ENCODE results near the gene ZC3H12D. TPM values are rescaled to one million over a fixed set of nuclear protein-coding genes. Genes with fewer than 3 reads are reported as not detected.

The ZC3H12D gene
- total and polyA plus RNA-seq, 5 donors from 2014 or later: 7.1 to 251 (median 9.2) TPM

- Histone ChIP-seq H3K36me3 (ENCODE audit: control insufficient read depth, insufficient read depth, low read length) (no peaks in the 10 kb centered on the region), H3K4me1 (ENCODE audit: control insufficient read depth, insufficient read depth, low read length, poor library complexity, severe bottlenecking) (peaks cover 7% of the 10 kb centered on the region), H3K4me3 (ENCODE audit: low read depth, low read length) (no peak overlapping the region), H3K27me3 (ENCODE audit: control insufficient read depth, insufficient read depth, low read length) (no peaks in the 10 kb centered on the region), H3K27ac (ENCODE audit: insufficient read depth, low read length, poor library complexity, severe bottlenecking) (no peak overlapping the region), H3K9me3 (ENCODE audit: control insufficient read depth in 2 of 2, low read length in 2 of 2) (no peaks in the 10 kb centered on the region)
- no peak for ATAC-seq (ENCODE audit: low read depth in 2 of 2)
- no peak for DNase-seq
- no peak overlapping the region for H3K4me3 Mint-ChIP-seq
- H3K9me3 Mint-ChIP-seq: no peaks in the 10 kb centered on the region
- H3K27ac Mint-ChIP-seq: peak overlapping the region in 1 of 3 donors; percentile 69
- H3K36me3 Mint-ChIP-seq: no peaks in the 10 kb centered on the region
- H3K4me1 Mint-ChIP-seq: peaks cover 0 to 11% (median 6%) of the 10 kb centered on the region in 4 donors
- no peaks in the 10 kb centered on the region for H3K27me3 Mint-ChIP-seq
Observed at GRCh38 chr6:149429427-149430360, 55.1 kb downstream of the ZC3H12D start.

- DNase-seq (no peak), ATAC-seq (ENCODE audit: low read depth in 2 of 2) (no peak)
- Histone ChIP-seq H3K27ac (ENCODE audit: insufficient read depth, low read length, poor library complexity, severe bottlenecking) (no peak overlapping the region), H3K27me3 (ENCODE audit: control insufficient read depth, insufficient read depth, low read length) (no peaks in the 10 kb centered on the region), H3K4me1 (ENCODE audit: control insufficient read depth, insufficient read depth, low read length, poor library complexity, severe bottlenecking) (peaks cover 7% of the 10 kb centered on the region), H3K36me3 (ENCODE audit: control insufficient read depth, insufficient read depth, low read length) (no peaks in the 10 kb centered on the region), H3K4me3 (ENCODE audit: low read depth, low read length) (no peak overlapping the region), H3K9me3 (ENCODE audit: control insufficient read depth in 2 of 2, low read length in 2 of 2) (no peaks in the 10 kb centered on the region)
- Mint-ChIP-seq H3K36me3 (no peaks in the 10 kb centered on the region), H3K27ac (peak overlapping the region in 2 of 3 donors; percentile 15 to 61), H3K4me1 (peaks cover 0 to 11% (median 6%) of the 10 kb centered on the region in 4 donors), H3K9me3 (no peaks in the 10 kb centered on the region), H3K27me3 (no peaks in the 10 kb centered on the region), H3K4me3 (no peak overlapping the region)
Observed at GRCh38 chr6:149428606-149429005, 56.2 kb downstream of the ZC3H12D start.

- H3K4me3 ChIP-seq (ENCODE audit: low read depth, low read length): no peak overlapping the region
- H3K4me3 Mint-ChIP-seq: no peak overlapping the region
- no peaks in the 10 kb centered on the region for H3K27me3 Mint-ChIP-seq
- no peaks in the 10 kb centered on the region for H3K9me3 Mint-ChIP-seq
- ATAC-seq (ENCODE audit: low read depth in 2 of 2): no peak
- H3K4me1 Mint-ChIP-seq: peaks cover 0 to 12% (median 5%) of the 10 kb centered on the region in 4 donors
- H3K36me3 Mint-ChIP-seq: no peaks in the 10 kb centered on the region
- H3K27ac ChIP-seq (ENCODE audit: insufficient read depth, low read length, poor library complexity, severe bottlenecking): no peak overlapping the region
- no peaks in the 10 kb centered on the region for H3K36me3 ChIP-seq (ENCODE audit: control insufficient read depth, insufficient read depth, low read length)
- no peaks in the 10 kb centered on the region for H3K4me1 ChIP-seq (ENCODE audit: control insufficient read depth, insufficient read depth, low read length, poor library complexity, severe bottlenecking)
- H3K27ac Mint-ChIP-seq: no peak overlapping the region
- no peaks in the 10 kb centered on the region for H3K9me3 ChIP-seq (ENCODE audit: control insufficient read depth in 2 of 2, low read length in 2 of 2)
- no peaks in the 10 kb centered on the region for H3K27me3 ChIP-seq (ENCODE audit: control insufficient read depth, insufficient read depth, low read length)
- DNase-seq: no peak
Observed at GRCh38 chr6:149425754-149426153, 59.1 kb downstream of the ZC3H12D start.

GRCh38 chr6:149425224-149425623 is 59.6 kb downstream of the ZC3H12D start:
- Mint-ChIP-seq H3K27ac (peak overlapping the region in 1 of 3 donors; percentile 72), H3K9me3 (no peaks in the 10 kb centered on the region)

GRCh38 chr6:149423964-149424440 is 60.8 kb downstream of the ZC3H12D start:
- no peak overlapping the region for H3K4me3 Mint-ChIP-seq
- Histone ChIP-seq H3K4me3 (ENCODE audit: low read depth, low read length) (no peak overlapping the region), H3K27me3 (ENCODE audit: control insufficient read depth, insufficient read depth, low read length) (no peaks in the 10 kb centered on the region), H3K36me3 (ENCODE audit: control insufficient read depth, insufficient read depth, low read length) (no peaks in the 10 kb centered on the region), H3K27ac (ENCODE audit: insufficient read depth, low read length, poor library complexity, severe bottlenecking) (no peak overlapping the region), H3K4me1 (ENCODE audit: control insufficient read depth, insufficient read depth, low read length, poor library complexity, severe bottlenecking) (no peaks in the 10 kb centered on the region), H3K9me3 (ENCODE audit: control insufficient read depth in 2 of 2, low read length in 2 of 2) (no peaks in the 10 kb centered on the region)
- no peak for DNase-seq
- peaks cover 4 to 26% (median 7%) of the 10 kb centered on the region in 4 donors for H3K4me1 Mint-ChIP-seq
- no peaks in the 10 kb centered on the region for H3K9me3 Mint-ChIP-seq
- H3K27me3 Mint-ChIP-seq: no peaks in the 10 kb centered on the region
- H3K27ac Mint-ChIP-seq: peak overlapping the region in 1 of 3 donors; percentile 60
- ATAC-seq (ENCODE audit: low read depth in 2 of 2): no peak
- no peaks in the 10 kb centered on the region for H3K36me3 Mint-ChIP-seq

More at GRCh38 chr6:149425224-149425623, 59.6 kb downstream of the ZC3H12D start:
- Mint-ChIP-seq H3K36me3 (no peaks in the 10 kb centered on the region), H3K27me3 (no peaks in the 10 kb centered on the region), H3K4me1 (peaks cover 4 to 17% (median 7%) of the 10 kb centered on the region in 4 donors), H3K4me3 (no peak overlapping the region)
- DNase-seq: no peak
- Histone ChIP-seq H3K36me3 (ENCODE audit: control insufficient read depth, insufficient read depth, low read length) (no peaks in the 10 kb centered on the region), H3K27ac (ENCODE audit: insufficient read depth, low read length, poor library complexity, severe bottlenecking) (no peak overlapping the region), H3K27me3 (ENCODE audit: control insufficient read depth, insufficient read depth, low read length) (no peaks in the 10 kb centered on the region), H3K9me3 (ENCODE audit: control insufficient read depth in 2 of 2, low read length in 2 of 2) (no peaks in the 10 kb centered on the region), H3K4me3 (ENCODE audit: low read depth, low read length) (no peak overlapping the region), H3K4me1 (ENCODE audit: control insufficient read depth, insufficient read depth, low read length, poor library complexity, severe bottlenecking) (no peaks in the 10 kb centered on the region)
- ATAC-seq (ENCODE audit: low read depth in 2 of 2): no peak

- Mint-ChIP-seq H3K27me3 (no peaks in the 10 kb centered on the region), H3K9me3 (no peaks in the 10 kb centered on the region), H3K36me3 (no peaks in the 10 kb centered on the region), H3K27ac (peak overlapping the region in 1 of 3 donors; percentile 56), H3K4me3 (no peak overlapping the region), H3K4me1 (peaks cover 8 to 30% (median 11%) of the 10 kb centered on the region in 4 donors)
- ATAC-seq (ENCODE audit: low read depth in 2 of 2) (no peak), DNase-seq (no peak)
- no peak overlapping the region for H3K27ac ChIP-seq (ENCODE audit: insufficient read depth, low read length, poor library complexity, severe bottlenecking)
- no peaks in the 10 kb centered on the region for H3K27me3 ChIP-seq (ENCODE audit: control insufficient read depth, insufficient read depth, low read length)
- no peak overlapping the region for H3K4me3 ChIP-seq (ENCODE audit: low read depth, low read length)
- no peaks in the 10 kb centered on the region for H3K4me1 ChIP-seq (ENCODE audit: control insufficient read depth, insufficient read depth, low read length, poor library complexity, severe bottlenecking)
- H3K9me3 ChIP-seq (ENCODE audit: control insufficient read depth in 2 of 2, low read length in 2 of 2): no peaks in the 10 kb centered on the region
- no peaks in the 10 kb centered on the region for H3K36me3 ChIP-seq (ENCODE audit: control insufficient read depth, insufficient read depth, low read length)
Observed at GRCh38 chr6:149422581-149422980, 62.2 kb downstream of the ZC3H12D start.

- Mint-ChIP-seq H3K4me3 (no peak overlapping the region), H3K9me3 (peaks cover 0 to 4% (median 0%) of the 10 kb centered on the region in 7 donors), H3K27me3 (no peaks in the 10 kb centered on the region), H3K27ac (peak overlapping the region in 1 of 3 donors; percentile 65), H3K36me3 (no peaks in the 10 kb centered on the region), H3K4me1 (peaks cover 8 to 30% (median 12%) of the 10 kb centered on the region in 4 donors)
- Histone ChIP-seq H3K4me1 (ENCODE audit: control insufficient read depth, insufficient read depth, low read length, poor library complexity, severe bottlenecking) (no peaks in the 10 kb centered on the region), H3K9me3 (ENCODE audit: control insufficient read depth in 2 of 2, low read length in 2 of 2) (no peaks in the 10 kb centered on the region), H3K27ac (ENCODE audit: insufficient read depth, low read length, poor library complexity, severe bottlenecking) (no peak overlapping the region), H3K36me3 (ENCODE audit: control insufficient read depth, insufficient read depth, low read length) (no peaks in the 10 kb centered on the region), H3K4me3 (ENCODE audit: low read depth, low read length) (no peak overlapping the region), H3K27me3 (ENCODE audit: control insufficient read depth, insufficient read depth, low read length) (no peaks in the 10 kb centered on the region)
- ATAC-seq (ENCODE audit: low read depth in 2 of 2): no peak
- DNase-seq: no peak
Observed at GRCh38 chr6:149421132-149421531, 63.7 kb downstream of the ZC3H12D start.

All from CD4-positive, CD25-positive, alpha-beta regulatory T cell (primary cell).